Activated CD8-positive, alpha-beta T cell treated with anti-CD3 and anti-CD28 coated beads for 36 hours (primary cell): Measurements from ENCODE around the gene GID4. TPM values are rescaled to one million over a fixed set of nuclear protein-coding genes. Genes with fewer than 3 reads are reported as not detected.

Source experiments
- ATAC-seq: fragments of 200-7000 bp; cut with Tn5 transposase; one replicate; pipeline ENCODE4 v1.10.0; 2021; ENCODE audit warnings: mild to moderate bottlenecking, moderate library complexity
- CTCF ChIA-PET: fragments of 350-600 bp; sonication (Branson Sonifier 250); formaldehyde crosslinking; loops from one replicate; lab custom pipeline; 2021; ENCODE audit warnings: antibody characterized with exemption; lab: Charles Lee
- POLR2A ChIA-PET: fragments of 350-600 bp; sonication (Branson Sonifier 250); formaldehyde crosslinking; loops from one replicate; lab custom pipeline; 2021; ENCODE audit warnings: antibody characterized with exemption; lab: Charles Lee
- DNase-seq: peaks from one replicate; pipeline ENCODE4 v3.0.0-alpha.2; 2020
- H3K27ac Mint-ChIP-seq: one replicate; pipeline ENCODE4 v1.8.0; 2021; ENCODE audit warnings: mild to moderate bottlenecking, mixed read lengths
- H3K27me3 Mint-ChIP-seq: one replicate; pipeline ENCODE4 v1.8.0; 2021; ENCODE audit warnings: mixed read lengths
- H3K36me3 Mint-ChIP-seq: one replicate; pipeline ENCODE4 v1.8.0; 2021; ENCODE audit warnings: low read depth, mixed read lengths
- H3K4me1 Mint-ChIP-seq: one replicate; pipeline ENCODE4 v1.8.0; 2021; ENCODE audit warnings: low read depth, mixed read lengths
- H3K4me3 Mint-ChIP-seq: one replicate; pipeline ENCODE4 v1.8.0; 2021; ENCODE audit warnings: mild to moderate bottlenecking, moderate library complexity, mixed read lengths
- H3K9me3 Mint-ChIP-seq: one replicate; pipeline ENCODE4 v1.8.0; 2021; ENCODE audit warnings: mixed read lengths
- CTCF ChIP-seq: fragments of 200-600 bp; IDR thresholded peaks from one replicate; pipeline ENCODE4 v1.8.0; 2022; ENCODE audit warnings: antibody characterized with exemption, mild to moderate bottlenecking
- intact Hi-C: fragments of 100-400 bp; cut with micrococcal nuclease; formaldehyde crosslinking; loops from one replicate; pipeline ENCODE4 v1.10.0; 2022
- total RNA-seq, 2 experiments: library from RNA; stranded (reverse); gene quantifications; one replicate each; pipeline ENCODE4 v1.2.3, GENCODE V29; 2021

GID4 gene
- total RNA-seq, 2 experiments from 2014 or later = 8.7 to 9.1 TPM

GRCh38 chr17:18117533-18117932, 78.3 kb downstream of the GID4 start:
- H3K27me3 Mint-ChIP-seq = no peaks in the 10 kb centered on the region
- H3K27ac Mint-ChIP-seq = no peak overlapping the region
- DNase-seq (no peak), ATAC-seq (no peak)
- H3K4me3 Mint-ChIP-seq = no peak overlapping the region
- intact Hi-C loops = no loop called here
- TF ChIP-seq CTCF = no peak
- H3K4me1 Mint-ChIP-seq = no peaks in the 10 kb centered on the region
- ChIA-PET CTCF (interaction anchor here (0.9 kb wide), 1 partner anchor 24 kb away, joined by 3 read pairs; no protein-coding TSS in a partner anchor), POLR2A (interaction anchor here (1.0 kb wide), 1 partner anchor 15 kb away, joined by 3 read pairs; no protein-coding TSS in a partner anchor)
- H3K36me3 Mint-ChIP-seq = no peaks in the 10 kb centered on the region
- peaks cover 3% of the 10 kb centered on the region for H3K9me3 Mint-ChIP-seq

Other genes starting within 250 kb of the GID4 start
- 100 to 1,000 TPM; 103 to 116 TPM for gene SREBF1, start 202.4 kb upstream of the GID4 start, total RNA-seq
- 10 to 100 TPM; 10.3 to 10.8 TPM for gene TOM1L2, start 67.0 kb upstream of the GID4 start, total RNA-seq
- gene DRC3, start 66.5 kb upstream of the GID4 start, total RNA-seq = under 1 TPM in 1 of 2 experiments, not detected in 1; 0.25 TPM
- 10 to 100 TPM; 28.5 to 29.7 TPM for gene ATPAF2, start 240 bp upstream of the GID4 start, total RNA-seq
- 10 to 100 TPM; 45.0 to 45.1 TPM for gene DRG2, start 48.5 kb downstream of the GID4 start, total RNA-seq
- gene MYO15A, start 69.3 kb downstream of the GID4 start, total RNA-seq = 1 to 10 TPM in 1 of 2 experiments, under 1 TPM in 1; 0.76 to 1.1 TPM
- gene ALKBH5, start 144.4 kb downstream of the GID4 start, total RNA-seq = 100 to 1,000 TPM; 213 to 217 TPM
- 10 to 100 TPM; 15.1 to 17.6 TPM for gene LLGL1, start 186.2 kb downstream of the GID4 start, total RNA-seq
- gene FLII, start 219.3 kb downstream of the GID4 start, total RNA-seq = 100 to 1,000 TPM; 276 to 281 TPM
- gene MIEF2, start 221.3 kb downstream of the GID4 start, total RNA-seq = 1 to 10 TPM; 5.5 to 6.2 TPM